Heart left ventricle (tissue), 13 donors: ENCODE measurements around the gene NCOA6.

ENCODE experiments used
- POLR2A ChIP-seq, 2 donors: fragments of 450-650 bp; IDR thresholded peaks; one replicate each; pipeline ENCODE4 v1.6.1; 2017; ENCODE audit warnings: antibody characterized with exemption in 2 of 2, mild to moderate bottlenecking in 2 of 2, moderate library complexity in 2 of 2
- TF ChIP-seq, protein P1 (sequence below), 12 donors: fragments of 200-600 bp; sonication (generic) in 4 of 12; IDR thresholded peaks; one replicate each; pipeline versions ENCODE4 v1.5.0 to v1.8.0; 2018 to 2022; ENCODE audit warnings: antibody characterized with exemption in 12 of 12, mild to moderate bottlenecking in 5 of 12
- donor health status: ischemic (EF 13 %, LVEDD 7.1; RV severe dilation, severe dysfunction).
- donor health status: DM: no; HTN: yes; CAD: no.
- donor health status: DM: no; HTN: no; CAD: no.
- donor health status: ischemic (EF 25% LVEDD 6.9; RV normal size, moderate dysfunction).
- donor health status: ischemic (EF 25% LVEDD 5.7; RV mildly dilated, moderate dysfunction).
- donor health status: ischemic (EF 35%, LVEDD 5.7; RV mildly dilated, moderate dysfunction).
- donor health status: nonischemic (EF 11% LVEDD 7.7; RV severe dilation, severe dysfunction).
- donor health status: DM: yes; HTN: yes; CAD: no.
- donor health status: PGD.
- donor health status: ischemic (EF 29% LVEDD 5.4; RV normal size, mild dysfunction).
- donor health status: nonischemic (EF 23%, LVEDD 6.1; RV moderate dilation, normal function).

DNA sequence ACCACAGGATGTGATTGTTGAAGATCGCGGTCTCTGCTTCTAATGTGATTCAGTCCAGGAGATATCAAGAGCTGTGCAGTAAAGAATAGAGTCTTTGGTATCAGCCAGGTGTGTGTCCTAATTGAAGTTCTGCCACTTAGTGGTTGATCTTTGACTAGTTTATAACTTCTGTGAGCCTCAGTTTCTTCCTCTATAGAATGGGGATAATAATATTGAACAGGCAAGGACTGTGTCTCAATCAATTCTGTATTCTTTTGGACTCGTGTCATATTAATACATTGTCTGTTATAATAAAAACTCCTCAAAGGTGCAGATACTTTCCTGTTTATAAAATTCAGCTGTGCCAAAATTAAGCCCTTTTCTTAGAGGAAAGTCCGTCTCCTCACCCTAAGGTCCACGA is 23.1 kb upstream of the NCOA6 start:
- TF ChIP-seq, protein P1, sequence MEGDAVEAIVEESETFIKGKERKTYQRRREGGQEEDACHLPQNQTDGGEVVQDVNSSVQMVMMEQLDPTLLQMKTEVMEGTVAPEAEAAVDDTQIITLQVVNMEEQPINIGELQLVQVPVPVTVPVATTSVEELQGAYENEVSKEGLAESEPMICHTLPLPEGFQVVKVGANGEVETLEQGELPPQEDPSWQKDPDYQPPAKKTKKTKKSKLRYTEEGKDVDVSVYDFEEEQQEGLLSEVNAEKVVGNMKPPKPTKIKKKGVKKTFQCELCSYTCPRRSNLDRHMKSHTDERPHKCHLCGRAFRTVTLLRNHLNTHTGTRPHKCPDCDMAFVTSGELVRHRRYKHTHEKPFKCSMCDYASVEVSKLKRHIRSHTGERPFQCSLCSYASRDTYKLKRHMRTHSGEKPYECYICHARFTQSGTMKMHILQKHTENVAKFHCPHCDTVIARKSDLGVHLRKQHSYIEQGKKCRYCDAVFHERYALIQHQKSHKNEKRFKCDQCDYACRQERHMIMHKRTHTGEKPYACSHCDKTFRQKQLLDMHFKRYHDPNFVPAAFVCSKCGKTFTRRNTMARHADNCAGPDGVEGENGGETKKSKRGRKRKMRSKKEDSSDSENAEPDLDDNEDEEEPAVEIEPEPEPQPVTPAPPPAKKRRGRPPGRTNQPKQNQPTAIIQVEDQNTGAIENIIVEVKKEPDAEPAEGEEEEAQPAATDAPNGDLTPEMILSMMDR (IDR thresholded peaks at IDR 0.05): no peak
- no peak for TF ChIP-seq POLR2A (IDR thresholded peaks at IDR 0.05)
